Stomach (tissue), 9 donors: ENCODE data around the gene TXNDC2. TPM values are rescaled to one million over a fixed set of nuclear protein-coding genes. Genes with fewer than 3 reads are reported as not detected.
A peak's percentile ranks its signal among the peaks of the same experiment; 100 is the strongest.

Experiments used
- DNase-seq, 2 donors: peaks; one replicate each; pipeline versions ENCODE4 v3.0.0 to v3.0.0-alpha.2; 2013 to 2019
- H3K27ac ChIP-seq, 5 donors: fragments of 200-600 bp in 4 of 5; sonication (generic) in 4 of 5; one replicate each; pipeline ENCODE4 v1.5.1; 2013 to 2019; ENCODE audit warnings: mild to moderate bottlenecking in 1 of 5, moderate library complexity in 1 of 5
- H3K27me3 ChIP-seq, 3 donors: fragments of 200-600 bp; sonication (generic); one replicate each; pipeline ENCODE4 v1.5.1; 2017 to 2019; ENCODE audit warnings: mixed run types in 1 of 3
- H3K36me3 ChIP-seq, 4 donors: fragments of 200-600 bp; sonication (generic); 1 replicate in 3 of 4; 2 replicates in 1 of 4; pipeline ENCODE4 v1.5.1; 2016 to 2019
- H3K4me1 ChIP-seq, 4 donors: fragments of 200-600 bp; sonication (generic); one replicate each; pipeline ENCODE4 v1.5.1; 2016 to 2019
- H3K4me3 ChIP-seq, 4 donors: fragments of 200-600 bp; sonication (generic) in 3 of 4; one replicate each; pipeline ENCODE4 v1.5.1; 2016 to 2019; ENCODE audit warnings: mild to moderate bottlenecking in 1 of 4
- H3K9me3 ChIP-seq, 4 donors: fragments of 200-600 bp; sonication (generic); one replicate each; pipeline ENCODE4 v1.5.1; 2016 to 2019
- CTCF ChIP-seq, 7 experiments: fragments of 450-650 bp in 4 of 7; fragments of 200-600 bp in 3 of 7; sonication (generic) in 3 of 7; IDR thresholded peaks; one replicate each; pipeline ENCODE4 v1.5.1; 2016 to 2019; ENCODE audit warnings: antibody characterized with exemption in 7 of 7, control low read depth in 2 of 7, mild to moderate bottlenecking in 1 of 7
- EP300 ChIP-seq: sonication (generic); formaldehyde crosslinking; IDR thresholded peaks from one replicate; pipeline ENCODE4 v1.6.1; 2017; ENCODE audit warnings: antibody characterized with exemption
- POLR2A ChIP-seq, 4 donors: fragments of 450-650 bp; IDR thresholded peaks; one replicate each; pipeline ENCODE4 v1.6.1; 2016; ENCODE audit warnings: antibody characterized with exemption in 4 of 4, control low read depth in 2 of 4, mild to moderate bottlenecking in 1 of 4, moderate library complexity in 1 of 4
- POLR2AphosphoS5 ChIP-seq, 3 donors: sonication (generic); formaldehyde crosslinking; IDR thresholded peaks; one replicate each; pipeline ENCODE4 v1.6.1; 2016; ENCODE audit warnings: antibody characterized with exemption in 3 of 3
- WGBS, 5 donors: extraction: QIAGEN DNeasy Blood & Tissue Kit in 3 of 5; methylation state at CpG; one replicate each; pipeline versions ENCODE4 v1.1.5 to v1.1.7; 2013 to 2018; 5-methylcytosine and 5-hydroxymethylcytosine counted together
- intact Hi-C: fragments of 100-400 bp; cut with DNase I; formaldehyde crosslinking; loops from one replicate; pipeline ENCODE4 v1.15.1; 2023; ENCODE audit warnings: low total_unique reads
- polyA plus RNA-seq, 3 donors: library from polyadenylated mRNA; stranded (reverse); fragments of 200-250 nt; gene quantifications; one replicate each; pipeline ENCODE4 v1.2.3, GENCODE V29; 2013
- total RNA-seq, 5 donors: library from RNA; depleted of rRNA; stranded (reverse); fragments of >200 nt; gene quantifications; one replicate each; pipeline versions ENCODE4 v1.1.0 to v1.2.3, GENCODE V29; 2014 to 2016
- donor health status: healthy with polysubstance abuse.
- donor health status: Bipolar disorder and iron deficiency.
- donor health status: healthy.

Gene TXNDC2
- total and polyA plus RNA-seq, 8 donors: 0.18 TPM; not detected in 7

- H3K36me3 ChIP-seq: peaks cover 0 to 10% (median 0%) of the 10 kb centered on the region in 4 donors
- no peak for DNase-seq
- H3K4me1 ChIP-seq: peaks cover 0 to 69% (median 10%) of the 10 kb centered on the region in 4 donors
- no peaks in the 10 kb centered on the region for H3K27me3 ChIP-seq
- intact Hi-C loops: no loop called here
- 70 to 81% (median 79%) methylated on average over 10 of the region's 10 CpGs for WGBS, 5 donors
- H3K27ac ChIP-seq: peak overlapping the region in 1 of 5 donors; percentile 7
- no peaks in the 10 kb centered on the region for H3K9me3 ChIP-seq
- TF ChIP-seq EP300 (no peak), POLR2AphosphoS5 (IDR thresholded peaks at IDR 0.05) (no peak), POLR2A (IDR thresholded peaks at IDR 0.05) (no peak), CTCF (IDR thresholded peaks at IDR 0.05) (no peak)
- H3K4me3 ChIP-seq: no peak overlapping the region
Measured at GRCh38 chr18:9839853-9840252, 45.9 kb upstream of the TXNDC2 start.

- Histone ChIP-seq H3K36me3 (peaks cover 0 to 10% (median 0%) of the 10 kb centered on the region in 4 donors), H3K4me3 (no peak overlapping the region), H3K27me3 (no peaks in the 10 kb centered on the region), H3K9me3 (no peaks in the 10 kb centered on the region), H3K4me1 (peaks cover 0 to 68% (median 13%) of the 10 kb centered on the region in 4 donors), H3K27ac (peak overlapping the region in 1 of 5 donors; percentile 6)
- intact Hi-C loops: no loop called here
- WGBS, 5 donors: 71 to 93% (median 87%) methylated on average over 4 of the region's 4 CpGs
- DNase-seq: no peak
- TF ChIP-seq POLR2A (IDR thresholded peaks at IDR 0.05) (no peak), POLR2AphosphoS5 (IDR thresholded peaks at IDR 0.05) (no peak), EP300 (no peak), CTCF (IDR thresholded peaks at IDR 0.05) (no peak)
Measured at GRCh38 chr18:9841752-9842151, 44.0 kb upstream of the TXNDC2 start.

GRCh38 chr18:9842448-9842847 lies 43.3 kb upstream of the TXNDC2 start:
- no peak for DNase-seq
- TF ChIP-seq POLR2AphosphoS5 (IDR thresholded peaks at IDR 0.05): no peak
- no peak for TF ChIP-seq CTCF (IDR thresholded peaks at IDR 0.05)
- no peak for TF ChIP-seq POLR2A (IDR thresholded peaks at IDR 0.05)
- TF ChIP-seq EP300: no peak
- H3K27me3 ChIP-seq: no peaks in the 10 kb centered on the region
- no peaks in the 10 kb centered on the region for H3K9me3 ChIP-seq
- H3K36me3 ChIP-seq: peaks cover 0 to 10% (median 0%) of the 10 kb centered on the region in 4 donors
- peaks cover 0 to 66% (median 16%) of the 10 kb centered on the region in 4 donors for H3K4me1 ChIP-seq
- intact Hi-C loops: no loop called here
- no peak overlapping the region for H3K27ac ChIP-seq
- no peak overlapping the region for H3K4me3 ChIP-seq
- 92 to 97% (median 95%) methylated on average over 6 of the region's 6 CpGs for WGBS, 5 donors

GRCh38 chr18:9845256-9845655 lies 40.5 kb upstream of the TXNDC2 start:
- peaks cover 0 to 71% (median 31%) of the 10 kb centered on the region in 4 donors for H3K4me1 ChIP-seq

More at GRCh38 chr18:9845256-9845655, 40.5 kb upstream of the TXNDC2 start:
- Histone ChIP-seq H3K27me3 (no peaks in the 10 kb centered on the region), H3K9me3 (no peaks in the 10 kb centered on the region), H3K27ac (peak overlapping the region in 1 of 5 donors; percentile 64), H3K4me3 (no peak overlapping the region), H3K36me3 (peaks cover 0 to 2% (median 0%) of the 10 kb centered on the region in 4 donors)
- intact Hi-C loops: no loop called here
- no peak for DNase-seq
- TF ChIP-seq POLR2AphosphoS5 (IDR thresholded peaks at IDR 0.05): no peak
- TF ChIP-seq POLR2A (IDR thresholded peaks at IDR 0.05): no peak
- no peak for TF ChIP-seq CTCF (IDR thresholded peaks at IDR 0.05)
- TF ChIP-seq EP300: no peak
- 73 to 85% (median 80%) methylated on average over 3 of the region's 3 CpGs for WGBS, 5 donors
